Left renal pelvis (tissue), 4 donors: ENCODE data around the gene SMU1. TPM values are rescaled to one million over a fixed set of nuclear protein-coding genes. Genes with fewer than 3 reads are reported as not detected.
"Not testable (repeated sequence)": the region's sequence is repeated elsewhere in the genome, so short reads cannot be mapped to it uniquely, and the experiment has no call there.

ENCODE experiments used
- DNase-seq, 4 donors: peaks; one replicate each; pipeline ENCODE4 v3.0.0-alpha.2; 2013; ENCODE audit warnings: low read depth in 4 of 4, low spot score in 3 of 4
- polyA plus RNA-seq, 4 donors: library from polyadenylated mRNA; unstranded; fragments of 120-200 nt; gene quantifications; one replicate each; pipeline ENCODE4 v1.2.1, GENCODE V29; 2013; ENCODE audit not compliant: insufficient read length in 4 of 4

Gene SMU1
- polyA plus RNA-seq, 4 donors = 23.3 to 31.3 (median 26.5) TPM

GRCh38 chr9:33106372-33106771, 29.9 kb upstream of the SMU1 start:
- no peak for DNase-seq

- DNase-seq = no peak
Observed at GRCh38 chr9:33105959-33106358, 29.5 kb upstream of the SMU1 start.

GRCh38 chr9:33105504-33105903, 29.0 kb upstream of the SMU1 start:
- DNase-seq = no peak

GRCh38 chr9:33104401-33104800, 27.9 kb upstream of the SMU1 start:
- no peak for DNase-seq

GRCh38 chr9:33103501-33104281, 27.2 kb upstream of the SMU1 start:
- no peak for DNase-seq

GRCh38 chr9:33102551-33103210, 26.2 kb upstream of the SMU1 start:
- no peak for DNase-seq

- DNase-seq = no peak
Observed at GRCh38 chr9:33101104-33101951, 24.9 kb upstream of the SMU1 start.

- no peak for DNase-seq
Observed at GRCh38 chr9:33099754-33100153, 23.3 kb upstream of the SMU1 start.

GRCh38 chr9:33097192-33097591, 20.7 kb upstream of the SMU1 start:
- DNase-seq = no peak

GRCh38 chr9:33092634-33093033, 16.2 kb upstream of the SMU1 start:
- DNase-seq = no peak

- not testable (repeated sequence) for DNase-seq
Observed at GRCh38 chr9:33085672-33086071, 9.2 kb upstream of the SMU1 start.

- no peak for DNase-seq
Observed at GRCh38 chr9:33082538-33083326, 6.3 kb upstream of the SMU1 start.

- DNase-seq = no peak
Observed at GRCh38 chr9:33082128-33082527, 5.7 kb upstream of the SMU1 start.

- DNase-seq = peak; percentile 73 to 77 (median 76)
Observed at GRCh38 chr9:33081128-33081851, 4.8 kb upstream of the SMU1 start.

GRCh38 chr9:33080534-33080933, 4.1 kb upstream of the SMU1 start:
- no peak for DNase-seq

GRCh38 chr9:33068991-33069390, 7.5 kb downstream of the SMU1 start:
- DNase-seq = no peak

GRCh38 chr9:33065157-33066076, 11.1 kb downstream of the SMU1 start:
- DNase-seq = no peak

- no peak for DNase-seq
Observed at GRCh38 chr9:33051144-33051543, 25.3 kb downstream of the SMU1 start.
